HCT116 (cell line): ENCODE data around the gene TADA3. TPM values are rescaled to one million over a fixed set of nuclear protein-coding genes. Genes with fewer than 3 reads are reported as not detected.

Experiments used
- ATAC-seq: fragments of 200-7000 bp; cut with Tn5 transposase; 2 replicates; pipeline ENCODE4 v1.9.1; 2020; ENCODE audit warnings: mild to moderate bottlenecking, moderate library complexity
- BruUV-seq: library from RNA; stranded (reverse); fragments of 400-500 nt; replicated peaks from 2 replicates; lab custom pipeline; 2021; lab: Mats Ljungman, UMichigan
- CTCF ChIA-PET: fragments of 300-600 bp; sonication (Branson Sonifier 250); formaldehyde crosslinking; loops from one replicate; lab custom pipeline; 2021; ENCODE audit warnings: antibody characterized with exemption; lab: Charles Lee
- POLR2A ChIA-PET: fragments of 300-600, 350-600 bp; sonication (Branson Sonifier 250); formaldehyde crosslinking; loops from one replicate; lab custom pipeline; 2021; ENCODE audit warnings: antibody characterized with exemption; lab: Charles Lee
- RAD21 ChIA-PET, 2 experiments: fragments of 300-600 bp; sonication (Branson Sonifier 250); formaldehyde crosslinking; loops; one replicate each; lab custom pipeline; 2023; ENCODE audit warnings: low total read pairs in 2 of 2; ENCODE audit not compliant: uncharacterized antibody in 2 of 2, unreplicated experiment in 2 of 2, low non-redundant PET in 1 of 2; lab: Charles Lee
- DNase-seq: peaks from one replicate; pipeline ENCODE4 v3.0.0-alpha.2; 2010; ENCODE audit warnings: low read depth, low spot score
- H2AFZ ChIP-seq: fragments of 200-600 bp; shearing (Covaris generic), sonication (generic); 2 replicates; pipeline ENCODE4 v1.6.1; 2017; ENCODE audit warnings: low read depth, mixed run types, mixed read lengths, antibody characterized with exemption, low read length; ENCODE audit not compliant: poor library complexity, severe bottlenecking
- H3K27ac ChIP-seq: 2 replicates; pipeline ENCODE4 v1.5.1; 2012; ENCODE audit warnings: low read depth, low read length
- H3K27me3 ChIP-seq: fragments of 200-600 bp; sonication (generic); 2 replicates; pipeline ENCODE4 v1.6.1; 2016; ENCODE audit warnings: mixed run types, low read length, mixed read lengths; ENCODE audit not compliant: insufficient read depth
- H3K36me3 ChIP-seq, 2 experiments: fragments of 200-500 bp in 1 of 2; fragments of 200-600 bp in 1 of 2; sonication (Bioruptor generic) in 1 of 2; sonication (generic) in 1 of 2; 2 replicates each; pipeline versions ENCODE4 v1.5.1 to v1.6.1; 2014 to 2016; ENCODE audit warnings: low read length in 2 of 2, inconsistent platforms in 1 of 2, mixed read lengths in 1 of 2, mixed run types in 1 of 2; ENCODE audit not compliant: insufficient read depth in 2 of 2, control insufficient read depth in 1 of 2
- H3K4me1 ChIP-seq, 2 experiments: fragments of 200-600 bp in 1 of 2; sonication (generic) in 1 of 2; 2 replicates each; pipeline versions ENCODE4 v1.5.1 to v1.6.1; 2012 to 2017; ENCODE audit warnings: low read length in 2 of 2, inconsistent platforms in 1 of 2, mild to moderate bottlenecking in 1 of 2, mixed read lengths in 1 of 2, mixed run types in 1 of 2, moderate library complexity in 1 of 2; ENCODE audit not compliant: insufficient read depth in 2 of 2, control insufficient read depth in 1 of 2
- H3K4me2 ChIP-seq: fragments of 200-600 bp; sonication (generic); 2 replicates; pipeline ENCODE4 v1.6.1; 2017; ENCODE audit warnings: mixed run types, low read length, mixed read lengths
- H3K4me3 ChIP-seq, 2 experiments: fragments of 200-600 bp in 1 of 2; sonication (generic) in 1 of 2; replicated peaks in 1 of 2; 2 replicates each; pipeline ENCODE4 v1.5.1; 2011 to 2016; ENCODE audit warnings: low read length in 2 of 2, control low read depth in 1 of 2, low read depth in 1 of 2, mild to moderate bottlenecking in 1 of 2, mixed read lengths in 1 of 2, mixed run types in 1 of 2
- H3K79me2 ChIP-seq: fragments of 200-600 bp; sonication (generic); 2 replicates; pipeline ENCODE4 v1.6.1; 2017; ENCODE audit warnings: mild to moderate bottlenecking, mixed run types, low read length, moderate library complexity, mixed read lengths; ENCODE audit not compliant: insufficient read depth
- H3K9ac ChIP-seq: fragments of 200-600 bp; sonication (generic); 2 replicates; pipeline ENCODE4 v1.6.1; 2016; ENCODE audit warnings: low read length, mixed read lengths
- H3K9me2 ChIP-seq: fragments of 200-600 bp; sonication (generic), shearing (Covaris generic); 2 replicates; pipeline ENCODE4 v1.6.1; 2017; ENCODE audit warnings: mixed run types, mild to moderate bottlenecking, moderate library complexity; ENCODE audit not compliant: insufficient read depth
- H3K9me3 ChIP-seq, 2 experiments: fragments of 200-500 bp in 1 of 2; fragments of 200-600 bp in 1 of 2; sonication (Bioruptor generic) in 1 of 2; sonication (generic) in 1 of 2; 2 replicates each; pipeline ENCODE4 v1.6.1; 2014 to 2017; ENCODE audit warnings: low read length in 2 of 2, mixed read lengths in 2 of 2, inconsistent platforms in 1 of 2, low read depth in 1 of 2, mild to moderate bottlenecking in 1 of 2, mixed run types in 1 of 2, moderate library complexity in 1 of 2; ENCODE audit not compliant: control insufficient read depth in 1 of 2, insufficient read depth in 1 of 2
- H4K20me1 ChIP-seq: fragments of 200-600 bp; sonication (generic), shearing (Covaris generic); 2 replicates; pipeline ENCODE4 v1.6.1; 2017; ENCODE audit warnings: mixed run types, mild to moderate bottlenecking, moderate library complexity; ENCODE audit not compliant: insufficient read depth
- CBX3 ChIP-seq: IDR thresholded peaks from 2 replicates; pipeline ENCODE4 v1.6.1; 2012; ENCODE audit warnings: low read depth
- CEBPB ChIP-seq: IDR thresholded peaks from 2 replicates; pipeline ENCODE4 v1.6.1; 2012; ENCODE audit warnings: low read depth
- EZH2 ChIP-seq: fragments of 200-600 bp; sonication (generic); IDR thresholded peaks from 2 replicates; pipeline ENCODE4 v1.6.1; 2017; ENCODE audit warnings: antibody characterized with exemption, mixed run types
- TCF7L2 ChIP-seq: IDR thresholded peaks from 2 replicates; pipeline ENCODE4 v1.7.0; 2011; ENCODE audit warnings: borderline replicate concordance, inconsistent platforms; ENCODE audit not compliant: insufficient read depth, insufficient read length; ENCODE audit errors: extremely low read depth
- YY1 ChIP-seq: IDR thresholded peaks from 2 replicates; pipeline ENCODE4 v1.6.1; 2011; ENCODE audit warnings: low read length, low read depth, moderate library complexity, mild to moderate bottlenecking; ENCODE audit not compliant: insufficient replicate concordance; ENCODE audit errors: extremely low read depth
- ZFX ChIP-seq: fragments of 450-650 bp; IDR thresholded peaks from 2 replicates; pipeline ENCODE4 v1.6.1; 2017
- intact Hi-C: fragments of 100-400 bp; cut with micrococcal nuclease; formaldehyde crosslinking; loops from 2 replicates; pipeline ENCODE4 v1.10.0; 2022
- total RNA-seq: library from RNA; stranded (reverse); gene quantifications from one replicate; pipeline ENCODE4 v1.2.1, GENCODE V29; 2021; ENCODE audit not compliant: unreplicated experiment
- TF ChIP-seq, protein P1 (sequence below): IDR thresholded peaks from 2 replicates; pipeline ENCODE4 v1.6.1; 2012
- TF ChIP-seq, protein P2 (sequence below): IDR thresholded peaks from 2 replicates; pipeline ENCODE4 v1.6.1; 2011; ENCODE audit warnings: mild to moderate bottlenecking, low read length, moderate library complexity; ENCODE audit not compliant: insufficient replicate concordance; ENCODE audit errors: extremely low read depth
- TF ChIP-seq, protein P3 (sequence below), 3 experiments: fragments of 200-600 bp in 1 of 3; sonication (generic) in 1 of 3; IDR thresholded peaks in 2 of 3; conservative IDR thresholded peaks in 1 of 3; 2 replicates each; pipeline ENCODE4 v1.5.1; 2012 to 2017; ENCODE audit warnings: low read depth in 2 of 3, low read length in 2 of 3, antibody characterized with exemption in 1 of 3, borderline replicate concordance in 1 of 3, control low read depth in 1 of 3, mild to moderate bottlenecking in 1 of 3, mixed read lengths in 1 of 3, mixed run types in 1 of 3, moderate library complexity in 1 of 3; ENCODE audit not compliant: insufficient read depth in 1 of 3

TADA3 gene
- total RNA-seq, 1 experiment from 2014 or later: 72.0 TPM

DNA sequence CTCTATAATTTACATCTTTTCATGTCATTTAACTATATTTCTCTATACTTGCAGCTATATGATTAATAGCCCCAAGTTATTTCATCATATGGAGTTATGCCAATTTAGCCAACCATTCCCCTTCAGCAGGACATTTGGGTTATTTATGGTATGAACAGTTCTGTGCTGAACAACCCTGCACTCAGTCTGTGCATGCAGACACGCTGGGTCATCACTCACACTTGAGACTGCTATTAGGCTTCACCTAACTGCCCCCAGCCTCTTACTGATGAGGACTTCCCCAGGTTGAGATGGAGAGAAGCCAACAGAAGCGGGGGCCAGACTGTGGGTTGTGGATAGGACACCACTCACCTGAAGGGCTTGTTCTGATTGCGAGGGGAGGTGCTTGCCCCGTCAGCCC is 7.3 kb downstream of the TADA3 start:
- no peaks in the 10 kb centered on the region for H3K79me2 ChIP-seq
- BruUV-seq: no TSS peak
- no peak overlapping the region for H2AFZ ChIP-seq
- H3K4me3 ChIP-seq: no peak overlapping the region
- TF ChIP-seq CBX3 (no peak), TCF7L2 (no peak), CEBPB (no peak), ZFX (no peak), YY1 (no peak), EZH2 (no peak)
- TF ChIP-seq, protein P1, sequence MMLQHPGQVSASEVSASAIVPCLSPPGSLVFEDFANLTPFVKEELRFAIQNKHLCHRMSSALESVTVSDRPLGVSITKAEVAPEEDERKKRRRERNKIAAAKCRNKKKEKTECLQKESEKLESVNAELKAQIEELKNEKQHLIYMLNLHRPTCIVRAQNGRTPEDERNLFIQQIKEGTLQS: no peak
- H3K4me1 ChIP-seq: no peaks in the 10 kb centered on the region
- H4K20me1 ChIP-seq: no peaks in the 10 kb centered on the region
- no peaks in the 10 kb centered on the region for H3K9me3 ChIP-seq
- H3K9me2 ChIP-seq: no peaks in the 10 kb centered on the region
- RAD21 ChIA-PET: no interaction called here
- no peaks in the 10 kb centered on the region for H3K27me3 ChIP-seq
- no peak overlapping the region for H3K27ac ChIP-seq
- intact Hi-C loops: no loop called here
- H3K9ac ChIP-seq: no peak overlapping the region
- H3K4me2 ChIP-seq: no peak overlapping the region
- CTCF ChIA-PET: no interaction called here
- POLR2A ChIA-PET: no interaction called here
- ATAC-seq (no peak), DNase-seq (no peak)
- peaks cover 15 to 25% of the 10 kb centered on the region in 2 experiments; a peak in 3 of 4 replicates for H3K36me3 ChIP-seq

DNA sequence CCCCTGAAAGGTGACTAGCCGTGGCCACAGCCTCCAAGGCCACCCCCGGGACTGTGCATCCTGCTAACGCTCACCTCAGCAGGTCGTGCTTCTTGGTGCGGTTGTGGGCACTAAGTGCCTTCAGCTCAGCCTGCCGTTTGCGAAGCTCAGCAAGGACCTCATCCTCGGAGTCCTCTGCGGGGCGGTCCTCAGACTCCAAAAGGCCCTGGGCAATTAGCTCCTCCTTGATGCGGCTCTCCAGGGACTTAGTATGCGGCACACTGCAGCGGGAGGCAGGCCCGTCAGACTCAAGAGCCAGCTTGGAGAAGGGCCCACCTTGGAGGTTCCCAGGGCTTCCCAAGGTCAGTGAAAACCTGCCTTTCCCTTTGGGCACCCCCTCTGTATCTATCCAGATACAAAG is 8.3 kb downstream of the TADA3 start:
- H3K27me3 ChIP-seq: no peaks in the 10 kb centered on the region
- H4K20me1 ChIP-seq: no peaks in the 10 kb centered on the region
- no peaks in the 10 kb centered on the region for H3K4me1 ChIP-seq
- no peaks in the 10 kb centered on the region for H3K9me2 ChIP-seq
- no peak overlapping the region for H3K9ac ChIP-seq
- no peaks in the 10 kb centered on the region for H3K79me2 ChIP-seq
- RAD21 ChIA-PET: no interaction called here
- intact Hi-C loops: no loop called here
- H3K36me3 ChIP-seq: peaks cover 15 to 21% of the 10 kb centered on the region in 2 experiments; a peak in 3 of 4 replicates
- no TSS peak for BruUV-seq
- DNase-seq: no peak
- POLR2A ChIA-PET: no interaction called here
- no peaks in the 10 kb centered on the region for H3K9me3 ChIP-seq
- no peak for ATAC-seq
- H3K27ac ChIP-seq: no peak overlapping the region
- CTCF ChIA-PET: no interaction called here
- no peak overlapping the region for H2AFZ ChIP-seq
- TF ChIP-seq EZH2 (no peak), TCF7L2 (no peak)
- TF ChIP-seq, protein P1: no peak
- TF ChIP-seq, protein P2, sequence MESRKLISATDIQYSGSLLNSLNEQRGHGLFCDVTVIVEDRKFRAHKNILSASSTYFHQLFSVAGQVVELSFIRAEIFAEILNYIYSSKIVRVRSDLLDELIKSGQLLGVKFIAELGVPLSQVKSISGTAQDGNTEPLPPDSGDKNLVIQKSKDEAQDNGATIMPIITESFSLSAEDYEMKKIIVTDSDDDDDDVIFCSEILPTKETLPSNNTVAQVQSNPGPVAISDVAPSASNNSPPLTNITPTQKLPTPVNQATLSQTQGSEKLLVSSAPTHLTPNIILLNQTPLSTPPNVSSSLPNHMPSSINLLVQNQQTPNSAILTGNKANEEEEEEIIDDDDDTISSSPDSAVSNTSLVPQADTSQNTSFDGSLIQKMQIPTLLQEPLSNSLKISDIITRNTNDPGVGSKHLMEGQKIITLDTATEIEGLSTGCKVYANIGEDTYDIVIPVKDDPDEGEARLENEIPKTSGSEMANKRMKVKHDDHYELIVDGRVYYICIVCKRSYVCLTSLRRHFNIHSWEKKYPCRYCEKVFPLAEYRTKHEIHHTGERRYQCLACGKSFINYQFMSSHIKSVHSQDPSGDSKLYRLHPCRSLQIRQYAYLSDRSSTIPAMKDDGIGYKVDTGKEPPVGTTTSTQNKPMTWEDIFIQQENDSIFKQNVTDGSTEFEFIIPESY: no peak
- TF ChIP-seq, protein P3, sequence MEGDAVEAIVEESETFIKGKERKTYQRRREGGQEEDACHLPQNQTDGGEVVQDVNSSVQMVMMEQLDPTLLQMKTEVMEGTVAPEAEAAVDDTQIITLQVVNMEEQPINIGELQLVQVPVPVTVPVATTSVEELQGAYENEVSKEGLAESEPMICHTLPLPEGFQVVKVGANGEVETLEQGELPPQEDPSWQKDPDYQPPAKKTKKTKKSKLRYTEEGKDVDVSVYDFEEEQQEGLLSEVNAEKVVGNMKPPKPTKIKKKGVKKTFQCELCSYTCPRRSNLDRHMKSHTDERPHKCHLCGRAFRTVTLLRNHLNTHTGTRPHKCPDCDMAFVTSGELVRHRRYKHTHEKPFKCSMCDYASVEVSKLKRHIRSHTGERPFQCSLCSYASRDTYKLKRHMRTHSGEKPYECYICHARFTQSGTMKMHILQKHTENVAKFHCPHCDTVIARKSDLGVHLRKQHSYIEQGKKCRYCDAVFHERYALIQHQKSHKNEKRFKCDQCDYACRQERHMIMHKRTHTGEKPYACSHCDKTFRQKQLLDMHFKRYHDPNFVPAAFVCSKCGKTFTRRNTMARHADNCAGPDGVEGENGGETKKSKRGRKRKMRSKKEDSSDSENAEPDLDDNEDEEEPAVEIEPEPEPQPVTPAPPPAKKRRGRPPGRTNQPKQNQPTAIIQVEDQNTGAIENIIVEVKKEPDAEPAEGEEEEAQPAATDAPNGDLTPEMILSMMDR (IDR thresholded peaks at IDR 0.05 in 2 of 3, conservative IDR thresholded peaks at IDR 0.05 in 1 of 3; ENCODE audit: borderline replicate concordance in 1 of 3, insufficient read depth in 1 of 3, low read depth in 2 of 3, low read length in 2 of 3): no peak
- H3K4me2 ChIP-seq: no peak overlapping the region
- H3K4me3 ChIP-seq: no peak overlapping the region
